GM12891 (cell line): ENCODE data around the gene FAM168A.
A peak's percentile ranks its signal among the peaks of the same experiment; 100 is the strongest.

ENCODE experiments used
- DNase-seq: peaks from one replicate; pipeline ENCODE4 v3.0.0; 2011; ENCODE audit warnings: low spot score; ENCODE audit not compliant: insufficient read length
- FAIRE-seq: peaks from 2 replicates; lab custom pipeline; 2011; peaks lifted over from hg19 to GRCh38; lab: Jason Lieb, UNC
- PAX5 ChIP-seq: IDR thresholded peaks from 2 replicates; pipeline ENCODE4 v1.6.1; 2011; ENCODE audit warnings: low read length, moderate library complexity, mild to moderate bottlenecking; ENCODE audit not compliant: insufficient read depth, severe bottlenecking
- POLR2A ChIP-seq: IDR thresholded peaks from 2 replicates; pipeline ENCODE4 v1.6.1; 2011; ENCODE audit warnings: low read depth, low read length, control low read depth
- POLR2AphosphoS5 ChIP-seq: IDR thresholded peaks from 2 replicates; pipeline ENCODE4 v1.6.1; 2011; ENCODE audit warnings: low read depth, low read length, control low read depth
- POU2F2 ChIP-seq: IDR thresholded peaks from 2 replicates; pipeline ENCODE4 v1.6.1; 2011; ENCODE audit warnings: low read depth, mild to moderate bottlenecking, control low read depth, low read length, moderate library complexity
- SPI1 ChIP-seq: IDR thresholded peaks from 2 replicates; pipeline ENCODE4 v1.6.1; 2011; ENCODE audit warnings: low read depth, low read length, control low read depth
- TAF1 ChIP-seq: IDR thresholded peaks from 2 replicates; pipeline ENCODE4 v1.6.1; 2011; ENCODE audit warnings: low read depth, low read length, control low read depth

The FAM168A gene

GRCh38 chr11:73401924-73402833 is 195.7 kb downstream of the FAM168A start:
- FAIRE-seq = no peak
- peak; percentile 59; the same call in 1 of the 2 replicates for TF ChIP-seq POLR2AphosphoS5
- TF ChIP-seq SPI1 = no peak
- TF ChIP-seq POLR2A = 0 out of 2 replicates have a peak, but pooled peaks have one; percentile 37
- DNase-seq = no peak

GRCh38 chr11:73401217-73401923 is 196.5 kb downstream of the FAM168A start:
- no peak for FAIRE-seq
- TF ChIP-seq SPI1 (no peak), POU2F2 (no peak), TAF1 (no peak), PAX5 (no peak), POLR2AphosphoS5 (no peak), POLR2A (no peak)
- DNase-seq = no peak

GRCh38 chr11:73400293-73400692 is 197.6 kb downstream of the FAM168A start:
- peak; percentile 52; the same call in 1 of the 2 replicates for TF ChIP-seq POLR2A
- no peak for TF ChIP-seq PAX5
- DNase-seq (no peak), FAIRE-seq (no peak)

- DNase-seq (no peak), FAIRE-seq (no peak)
- TF ChIP-seq POLR2A (no peak), POLR2AphosphoS5 (no peak), TAF1 (no peak)
Measured at GRCh38 chr11:73399636-73400035, 198.3 kb downstream of the FAM168A start.

GRCh38 chr11:73399159-73399590 is 198.7 kb downstream of the FAM168A start:
- FAIRE-seq (no peak), DNase-seq (no peak)
- TF ChIP-seq POLR2A (no peak), TAF1 (no peak), POLR2AphosphoS5 (no peak; the same call in 1 of the 2 replicates), POU2F2 (no peak; the same call in 1 of the 2 replicates), SPI1 (no peak), PAX5 (no peak)

GRCh38 chr11:73398721-73399120 is 199.2 kb downstream of the FAM168A start:
- no peak for TF ChIP-seq POU2F2
- peak; percentile 30; the same call in 1 of the 2 replicates for TF ChIP-seq POLR2AphosphoS5
- TF ChIP-seq SPI1 = no peak
- peak; percentile 66; the same call in 1 of the 2 replicates for TF ChIP-seq POLR2A
- FAIRE-seq = no peak
- no peak for DNase-seq

GRCh38 chr11:73398132-73398526 is 199.8 kb downstream of the FAM168A start:
- DNase-seq (no peak), FAIRE-seq (no peak)
- TF ChIP-seq SPI1 (no peak), POU2F2 (0 out of 2 replicates have a peak, but pooled peaks have one; percentile 11)

GRCh38 chr11:73397468-73398131 is 200.3 kb downstream of the FAM168A start:
- DNase-seq (no peak), FAIRE-seq (no peak)
- TF ChIP-seq SPI1 (no peak), POU2F2 (no peak), POLR2A (peak; percentile 23; the same call in 1 of the 2 replicates), PAX5 (no peak)

- 0 out of 2 replicates have a peak, but pooled peaks have one; percentile 13 for TF ChIP-seq POU2F2
- no peak for TF ChIP-seq TAF1
Measured at GRCh38 chr11:73396985-73397384, 200.9 kb downstream of the FAM168A start.

GRCh38 chr11:73396251-73396930 is 201.5 kb downstream of the FAM168A start:
- TF ChIP-seq POU2F2 = no peak
- no peak for TF ChIP-seq POLR2A
- TF ChIP-seq SPI1 = no peak
- TF ChIP-seq PAX5 = no peak
- no peak for TF ChIP-seq POLR2AphosphoS5
- no peak for TF ChIP-seq TAF1
- no peak for FAIRE-seq
- no peak for DNase-seq

More at GRCh38 chr11:73396985-73397384, 200.9 kb downstream of the FAM168A start:
- FAIRE-seq (no peak), DNase-seq (no peak)
